Superior temporal gyrus (tissue), 1 donor: ENCODE data around the gene TANGO6.
A peak's percentile ranks its signal among the peaks of the same experiment; 100 is the strongest.
"Not testable (repeated sequence)": the region's sequence is repeated elsewhere in the genome, so short reads cannot be mapped to it uniquely, and the experiment has no call there.

Experiments
- DNase-seq: peaks from one replicate; pipeline ENCODE4 v3.0.0-alpha.2; 2016; ENCODE audit errors: extremely low spot score

The TANGO6 gene

DNA sequence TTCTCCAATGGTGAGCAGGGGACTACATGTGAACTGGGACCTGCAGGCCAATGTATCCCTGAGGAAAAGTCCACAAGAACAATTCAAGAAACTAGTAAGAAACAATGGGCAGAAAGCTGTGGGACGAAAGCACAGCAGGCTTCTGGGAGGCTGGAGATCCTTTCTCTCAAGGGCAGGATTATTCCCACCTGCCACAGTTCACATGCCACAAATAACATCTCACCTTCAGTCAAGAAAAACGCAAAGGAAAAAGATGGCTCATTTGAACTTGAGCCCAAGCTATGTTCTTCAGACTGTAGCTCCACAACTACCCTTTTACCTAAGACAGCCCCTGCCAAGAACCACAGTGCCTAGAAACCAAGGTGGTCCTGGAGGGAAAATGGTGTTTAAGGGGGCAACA, 275.1 kb downstream of the TANGO6 start:
- DNase-seq: no peak

DNA sequence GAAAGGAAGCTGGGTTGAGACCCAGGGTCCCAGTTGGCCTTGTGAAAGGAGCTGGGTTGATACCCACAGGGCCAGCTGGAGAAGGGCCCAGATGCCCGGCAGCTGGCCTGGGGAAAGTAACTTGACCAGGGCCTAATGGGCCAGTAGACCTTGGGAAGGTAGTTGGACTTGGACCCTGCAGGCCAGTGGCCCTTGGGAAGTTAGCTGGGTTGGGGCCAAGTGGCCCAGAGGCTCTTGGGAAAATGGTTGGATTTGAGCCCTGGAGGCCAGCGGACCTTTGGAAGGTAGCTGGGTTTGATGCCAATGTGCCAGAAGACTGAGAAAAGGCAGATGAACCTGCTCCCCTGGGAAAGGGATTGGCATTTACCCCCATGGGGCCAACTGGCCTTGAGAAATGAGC, 275.7 kb downstream of the TANGO6 start:
- no peak for DNase-seq

DNA sequence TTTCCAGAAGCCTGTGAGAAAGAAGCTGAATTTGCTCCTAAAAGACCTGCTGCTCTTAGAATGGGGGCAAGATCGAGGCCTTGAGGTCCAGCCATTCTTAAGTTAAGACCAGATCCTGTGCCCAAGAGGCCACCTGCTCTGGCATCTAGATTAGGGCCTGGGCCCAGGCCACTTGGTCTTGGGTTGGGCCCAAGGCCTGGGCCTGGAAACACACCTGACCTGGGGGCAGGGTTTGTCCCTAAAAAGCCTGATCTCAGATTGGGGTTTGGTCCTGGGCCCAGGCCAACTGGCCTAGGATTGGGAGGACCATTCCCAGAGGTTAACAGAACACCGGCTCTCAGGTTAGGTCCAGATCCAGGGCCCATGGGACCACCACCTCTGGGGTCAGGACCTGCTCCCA, 276.2 kb downstream of the TANGO6 start:
- DNase-seq: no peak

DNA sequence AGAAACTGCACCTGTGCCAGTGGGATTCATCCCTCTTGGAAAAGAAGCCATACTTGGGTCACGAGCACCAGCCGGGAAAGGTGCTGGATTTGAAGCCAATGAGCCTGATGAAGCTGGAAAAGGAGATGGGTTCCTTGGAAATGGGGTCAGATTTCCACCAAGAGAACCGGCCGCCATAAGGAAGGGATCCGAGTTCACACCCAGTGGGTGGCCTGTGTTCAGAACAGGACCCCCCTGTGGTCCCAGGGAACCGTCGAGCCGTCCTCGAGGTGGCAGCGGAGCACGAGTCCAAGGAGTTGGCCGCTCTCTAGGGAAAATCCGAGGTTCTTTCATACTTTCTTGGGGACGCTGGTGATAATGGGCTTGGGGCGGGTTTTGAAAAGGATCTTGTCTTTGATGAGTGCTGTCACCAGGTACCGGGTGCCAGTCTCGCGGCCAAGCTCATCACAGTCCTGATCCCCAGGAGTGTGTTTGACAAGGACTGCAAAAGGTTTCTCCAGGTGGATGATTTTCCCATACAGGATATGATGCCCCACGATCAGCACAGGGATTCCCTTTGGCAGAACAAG, 276.8 kb downstream of the TANGO6 start:
- DNase-seq: no peak

DNA sequence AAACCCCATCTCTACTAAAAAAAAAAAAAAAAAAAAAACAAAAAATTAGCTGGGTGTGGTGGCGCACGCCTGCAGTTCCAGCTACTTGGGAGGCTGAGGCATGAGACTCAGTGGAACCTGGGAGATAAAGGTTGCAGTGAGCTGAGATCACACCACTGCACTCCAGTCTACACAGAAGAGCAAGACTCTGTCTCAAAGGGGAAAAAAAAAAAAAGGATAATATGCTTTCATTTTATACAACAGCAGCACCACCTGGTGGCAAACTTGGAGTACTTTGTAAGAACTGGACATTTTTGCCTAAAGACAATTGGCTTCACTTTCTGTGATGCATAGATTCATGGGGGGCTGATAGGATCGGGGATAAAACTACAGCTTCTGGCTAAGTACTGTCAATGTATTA, 280.6 kb downstream of the TANGO6 start:
- peak; percentile 85 for DNase-seq

DNA sequence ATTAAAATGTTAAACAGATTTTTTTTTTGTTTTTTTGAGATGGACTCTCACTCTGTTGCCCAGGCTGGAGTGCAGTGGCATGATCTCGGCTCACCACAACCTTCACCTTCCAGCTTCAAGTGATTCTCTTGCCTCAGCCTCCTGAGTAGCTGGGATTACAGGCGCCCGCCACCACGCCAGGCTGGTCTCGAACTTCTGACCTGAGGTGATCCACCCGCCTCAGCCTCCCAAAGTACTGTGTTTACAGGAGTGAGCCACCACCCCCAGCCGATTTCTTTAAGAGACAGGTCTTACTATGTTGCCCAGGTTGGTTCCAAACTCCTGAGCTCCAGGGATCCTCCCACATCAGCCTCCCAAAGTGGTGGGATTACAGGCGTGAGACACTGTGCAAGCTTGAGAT, 281.1 kb downstream of the TANGO6 start:
- DNase-seq: not testable (repeated sequence)

DNA sequence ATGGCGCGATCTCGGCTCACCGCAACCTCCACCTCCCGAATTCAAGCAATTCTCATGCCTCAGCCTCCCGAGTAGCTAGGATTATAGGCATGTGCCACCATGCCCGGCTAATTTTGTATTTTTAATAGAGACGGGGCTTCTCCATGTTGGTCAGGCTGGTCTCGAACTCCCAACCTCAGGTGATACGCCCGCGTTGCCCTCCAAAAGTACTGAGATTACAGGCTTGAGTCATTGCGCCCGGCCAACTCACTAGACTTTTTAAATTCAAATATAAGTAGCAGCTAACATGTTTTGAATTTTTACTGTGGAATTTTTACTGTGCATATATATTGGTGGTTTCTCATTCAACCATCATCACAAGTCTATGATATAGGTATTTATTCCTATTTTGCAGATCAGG, 281.6 kb downstream of the TANGO6 start:
- not testable (repeated sequence) for DNase-seq

DNA sequence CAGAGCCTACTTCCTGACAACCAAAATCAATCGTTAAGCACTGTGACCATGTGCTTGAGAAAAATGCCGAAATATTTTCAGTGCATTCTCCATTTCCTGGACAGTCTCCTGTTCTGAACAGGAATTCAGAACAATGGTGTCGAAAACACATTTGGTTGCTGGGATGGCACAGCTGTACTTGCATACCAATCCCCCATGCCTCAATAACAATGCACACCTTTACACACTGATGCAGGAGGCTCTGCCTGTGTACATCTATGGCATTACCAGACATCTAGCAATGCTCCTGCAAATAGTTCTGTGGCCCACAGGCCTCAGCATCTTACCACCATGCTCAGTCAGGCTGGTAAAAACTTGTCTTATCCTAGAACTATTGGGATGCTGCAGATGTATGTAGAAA, 282.9 kb downstream of the TANGO6 start:
- no peak for DNase-seq

DNA sequence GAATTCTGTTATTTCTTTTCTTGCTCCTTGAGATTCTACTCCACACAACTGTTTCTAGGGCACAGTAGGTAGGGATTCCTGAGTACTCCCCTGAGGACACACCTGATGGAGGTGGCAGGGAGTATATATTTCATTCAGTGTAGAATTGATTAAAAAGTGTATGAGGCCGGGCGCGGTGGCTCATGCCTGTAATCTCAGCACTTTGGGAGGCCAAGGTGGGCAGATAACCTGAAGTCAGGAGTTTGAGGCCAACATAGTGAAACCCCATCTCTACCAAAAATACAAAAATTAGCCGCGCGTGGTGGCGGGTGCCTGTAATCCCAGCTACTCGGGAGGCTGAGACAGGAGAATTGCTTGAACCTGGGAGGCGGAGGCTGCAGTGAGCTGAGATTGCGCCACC, 283.5 kb downstream of the TANGO6 start:
- DNase-seq: not testable (repeated sequence)

DNA sequence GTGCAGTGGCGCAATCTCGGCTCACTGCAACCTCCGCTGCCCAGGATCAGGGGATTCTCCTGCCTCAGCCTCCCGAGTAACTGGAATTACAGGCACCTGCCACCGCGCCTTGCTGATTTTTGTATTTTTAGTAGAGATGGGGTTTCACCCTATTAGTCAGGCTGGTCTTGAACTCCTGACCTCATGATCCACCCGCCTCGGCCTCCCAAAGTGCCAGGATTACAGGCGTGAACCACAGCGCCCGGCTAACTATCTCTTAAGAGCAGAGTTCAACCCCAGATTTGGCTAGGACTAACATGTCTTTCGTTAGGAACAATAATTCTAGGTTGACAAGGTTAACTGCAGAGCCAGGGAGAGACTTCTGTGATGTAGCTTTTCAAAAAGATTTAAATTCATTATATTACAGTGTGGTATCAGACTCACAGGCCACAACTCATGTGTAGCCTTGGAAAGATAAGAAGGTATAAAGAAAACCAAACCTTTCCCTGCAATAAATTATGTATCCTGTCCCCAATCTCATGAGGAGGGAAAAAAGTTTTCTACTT, 284.7 kb downstream of the TANGO6 start:
- DNase-seq: no peak

DNA sequence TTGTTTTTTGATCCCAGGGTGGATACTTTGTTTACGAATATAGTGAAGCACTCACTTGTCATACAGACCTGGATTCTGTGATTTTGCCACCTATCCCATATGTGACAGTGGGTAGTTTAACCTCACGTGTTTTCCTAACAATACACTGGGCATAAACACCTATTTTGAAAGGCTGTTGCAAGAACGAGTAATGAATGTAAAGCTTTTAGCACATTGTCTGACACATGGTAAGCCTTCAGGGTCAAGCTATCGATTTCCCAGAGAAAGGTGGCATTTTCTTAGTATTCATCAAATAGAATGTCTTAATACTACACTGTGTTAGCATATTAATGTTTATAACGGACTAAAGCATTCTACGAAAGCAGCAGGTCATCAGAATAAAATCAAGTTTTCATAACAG, 287.1 kb downstream of the TANGO6 start:
- no peak for DNase-seq

DNA sequence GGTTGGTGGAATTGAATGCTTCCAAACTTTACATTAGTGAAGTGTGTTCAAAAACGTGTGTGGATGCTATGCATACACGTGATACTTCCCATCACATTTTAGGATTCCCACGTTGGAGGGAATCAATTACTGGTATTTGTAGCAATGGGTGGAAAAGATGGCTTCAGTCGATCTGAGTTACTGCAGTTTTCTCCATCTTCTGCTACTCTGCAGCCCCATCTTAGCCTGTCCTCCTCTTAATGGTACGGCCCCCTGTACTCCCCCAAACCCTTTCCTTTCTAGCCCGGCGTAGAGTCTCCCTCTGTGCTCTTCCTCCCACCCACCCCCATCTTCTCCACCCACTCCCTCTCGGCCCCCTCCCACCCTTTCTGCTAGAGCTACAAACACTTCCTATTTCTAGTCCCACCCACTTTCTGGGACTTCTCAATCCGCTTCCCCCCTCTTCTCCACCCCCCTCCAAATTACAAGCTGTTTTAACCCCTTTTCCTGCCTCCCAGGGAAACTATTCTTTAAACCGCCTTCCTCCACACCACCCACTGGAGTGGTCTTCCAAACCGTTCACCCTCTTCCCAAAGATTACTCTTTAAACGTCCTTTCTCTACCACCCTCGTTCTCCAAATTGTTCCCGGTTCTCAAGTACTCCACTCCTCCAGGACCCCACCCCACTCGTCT, 288.0 kb downstream of the TANGO6 start:
- no peak for DNase-seq

DNA sequence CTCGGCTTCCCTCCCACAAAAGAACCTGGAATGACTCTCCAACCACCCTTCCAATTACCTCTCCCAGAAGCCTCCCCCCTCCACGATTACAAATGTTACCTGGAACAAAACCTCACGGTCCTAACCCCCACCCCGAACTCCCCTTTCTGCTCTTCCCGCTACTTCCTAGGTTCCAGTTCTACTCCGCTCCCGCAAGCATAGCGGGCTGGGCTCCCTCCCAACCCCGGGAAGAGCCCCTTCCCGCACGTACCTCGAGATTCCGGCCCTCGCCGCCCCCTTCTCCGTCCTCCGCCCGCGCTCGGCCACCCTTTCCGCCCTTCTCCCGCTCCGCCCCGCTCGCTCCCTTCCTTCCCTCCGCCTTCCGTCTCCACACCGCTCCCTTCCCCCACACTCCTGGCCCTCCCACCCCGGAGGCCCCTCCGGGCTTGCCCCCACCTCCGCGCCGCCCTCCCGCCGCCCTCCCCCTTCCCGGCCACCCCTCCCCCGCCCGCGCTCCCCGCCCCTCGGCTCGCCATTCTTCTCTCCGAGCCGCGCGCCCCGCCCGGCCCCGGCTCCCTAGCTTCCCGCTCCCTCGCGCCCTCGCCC, 288.6 kb downstream of the TANGO6 start:
- no peak for DNase-seq

DNA sequence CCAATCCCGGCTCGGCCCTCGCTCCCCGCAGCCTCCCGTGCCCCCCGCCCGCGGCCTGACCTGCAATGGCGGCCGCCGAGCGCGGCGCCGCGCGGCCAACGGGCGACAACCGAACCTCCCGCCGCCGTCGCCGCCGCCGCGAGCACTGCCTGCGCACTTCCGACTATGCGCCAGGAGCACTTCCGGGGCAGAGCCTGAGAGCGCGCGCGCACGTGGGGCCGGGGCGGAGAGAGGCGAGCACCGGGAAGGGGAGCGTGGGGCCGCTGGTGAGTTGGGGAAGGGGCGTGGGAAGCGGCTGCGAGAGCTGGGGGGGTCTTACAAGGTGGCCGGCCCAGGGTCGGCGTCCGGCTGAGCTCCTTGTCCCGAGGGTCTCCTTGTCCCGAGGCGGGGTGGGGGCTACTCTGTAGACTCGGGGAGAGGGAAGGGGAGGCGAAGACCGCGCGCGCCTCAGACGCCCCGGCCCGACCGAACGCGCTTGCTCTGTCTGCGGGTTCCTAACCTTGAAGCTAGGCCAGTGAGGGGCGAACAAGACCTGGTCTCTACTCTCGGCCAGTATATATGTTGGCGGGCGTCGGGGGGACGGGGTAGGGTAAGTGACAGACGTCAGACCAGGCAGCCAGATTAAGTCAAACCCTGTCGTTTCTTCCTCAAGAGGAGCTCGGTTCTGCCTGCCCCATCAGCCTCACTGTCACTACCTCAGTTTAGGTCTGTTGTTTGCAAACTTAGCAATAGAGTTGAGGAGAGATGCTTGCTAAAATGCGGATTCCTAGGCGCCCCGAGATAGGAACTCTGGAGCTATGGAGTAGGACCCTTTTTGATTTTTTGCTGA, 289.3 kb downstream of the TANGO6 start, which contains the start of the genes CHTF8 and UTP4:
CHTF8 (minus strand) TSS at position 165 of the 829 bp plus-strand sequence. CDS start 11,130 bp downstream, outside the sequence.
UTP4 (plus strand) TSS at position 226 of the 829 bp plus-strand sequence. CDS start 811 bp downstream, outside the sequence.
- peak; percentile 80 for DNase-seq

DNA sequence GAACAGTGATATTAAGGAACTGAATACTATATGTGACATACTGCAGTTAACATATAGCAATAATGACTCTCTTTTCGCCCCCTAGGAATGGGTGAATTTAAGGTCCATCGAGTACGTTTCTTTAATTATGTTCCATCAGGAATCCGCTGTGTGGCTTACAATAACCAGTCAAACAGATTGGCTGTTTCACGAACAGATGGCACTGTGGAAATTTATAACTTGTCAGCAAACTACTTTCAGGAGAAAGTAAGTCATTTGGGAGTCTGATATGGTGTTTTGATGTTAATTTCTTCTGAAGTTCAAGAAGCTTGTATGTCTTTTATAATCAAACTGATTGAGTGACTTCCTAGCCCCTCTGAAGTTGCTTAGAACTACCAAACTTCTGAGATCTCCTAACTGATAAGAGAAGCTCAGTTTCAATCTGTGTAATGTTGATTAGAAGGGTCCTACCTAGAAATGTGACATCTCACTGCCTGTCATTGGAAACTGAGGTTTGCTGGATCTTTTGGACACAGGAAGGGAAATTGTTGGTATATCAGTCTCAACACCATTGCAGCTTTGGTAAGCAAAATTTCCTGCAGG, 290.1 kb downstream of the TANGO6 start:
- DNase-seq: no peak
